NCI-H187 treated with DMSO at 0.1 percent for 48 hours (cell line): Measurements from ENCODE around the gene KIF26B.
"Not testable (repeated sequence)": the region's sequence is repeated elsewhere in the genome, so short reads cannot be mapped to it uniquely, and the experiment has no call there.

ENCODE experiments used
- DNase-seq: peaks from one replicate; lab custom pipeline; 2025; lab: John Stamatoyannopoulos, UW

Gene KIF26B

DNA sequence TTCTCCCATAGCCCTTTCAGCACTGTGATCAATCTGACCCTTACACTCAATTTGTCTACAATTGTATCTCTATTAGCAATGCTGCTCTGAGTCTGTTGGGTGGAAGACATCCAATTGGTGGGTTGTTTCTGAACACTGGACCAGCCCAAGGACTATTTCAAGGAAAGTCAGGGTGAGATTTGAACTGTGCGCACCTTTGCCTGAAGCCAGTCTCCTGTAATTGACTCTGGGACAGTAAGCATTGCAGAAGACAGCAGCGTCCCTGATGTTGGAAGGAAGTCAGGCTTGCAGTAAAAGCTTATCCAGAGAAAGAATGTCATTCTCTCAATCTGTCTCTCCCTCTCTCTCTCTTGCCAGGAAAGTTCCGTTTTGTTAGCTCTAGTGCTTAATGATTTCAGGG lies 233.9 kb downstream of the KIF26B start:
- DNase-seq, result no peak

DNA sequence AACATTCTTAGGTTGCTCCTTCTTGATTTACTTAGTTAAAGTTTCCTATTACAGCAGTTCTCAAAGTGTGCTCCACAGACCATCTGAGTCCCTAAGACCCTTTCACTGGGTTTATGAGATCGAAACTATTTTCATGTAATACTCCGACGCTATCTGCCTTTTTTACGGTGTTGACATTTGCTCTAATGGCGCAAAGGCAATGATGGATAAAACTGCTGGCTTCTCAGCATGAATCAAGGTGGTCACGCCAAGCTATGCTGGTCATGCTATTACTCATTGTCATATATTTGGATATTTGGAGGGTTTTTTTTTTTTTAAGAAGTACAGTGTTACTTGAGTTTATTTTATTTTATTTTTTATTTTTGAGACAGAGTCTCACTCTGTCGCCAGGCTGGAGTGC lies 235.1 kb downstream of the KIF26B start:
- DNase-seq, result no peak

- DNase-seq, result no peak
Observed at GRCh38 chr1:245390975-245391374, 236.2 kb downstream of the KIF26B start.

DNA sequence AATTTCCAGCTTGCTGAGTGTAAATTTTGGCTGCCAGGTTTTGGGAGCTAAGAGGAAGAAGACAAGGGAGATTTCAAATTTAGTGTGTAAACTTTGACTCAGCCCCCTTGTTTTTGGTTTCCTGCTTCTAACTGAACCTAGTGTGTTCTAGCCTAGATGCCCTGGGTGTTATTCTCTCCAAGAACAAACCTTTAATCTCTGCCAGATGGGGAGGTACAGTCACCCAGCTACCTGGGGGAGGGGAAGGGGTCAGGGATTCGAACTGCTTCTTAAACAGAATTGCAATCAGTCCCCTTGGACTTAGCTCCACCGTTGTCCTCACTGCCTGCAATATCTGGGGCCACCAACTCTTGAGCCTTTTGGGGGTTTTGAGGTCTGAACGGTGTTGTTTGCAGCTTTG lies 238.9 kb downstream of the KIF26B start:
- DNase-seq, result no peak

DNA sequence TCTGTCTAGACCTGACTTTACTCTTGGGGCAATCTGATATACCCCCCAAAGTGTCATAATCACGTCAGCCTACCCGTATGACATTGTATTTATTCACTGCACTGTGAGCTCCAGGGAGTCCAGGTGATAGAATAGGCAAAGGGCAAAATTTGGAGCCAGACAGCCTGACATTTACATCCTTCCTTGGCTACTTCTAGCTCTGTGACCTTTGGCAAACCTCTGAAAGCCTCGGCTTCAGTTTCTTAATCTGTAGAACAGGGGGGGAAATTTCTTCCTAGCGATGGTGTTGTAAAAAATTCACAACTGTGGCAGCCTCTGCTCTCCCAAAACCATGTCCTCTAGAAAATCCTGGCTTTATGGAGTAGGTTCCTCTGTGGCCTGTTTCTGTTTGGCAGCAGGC lies 240.9 kb downstream of the KIF26B start:
- no peak for DNase-seq

- no peak for DNase-seq
Observed at GRCh38 chr1:245396615-245397014, 241.8 kb downstream of the KIF26B start.

DNA sequence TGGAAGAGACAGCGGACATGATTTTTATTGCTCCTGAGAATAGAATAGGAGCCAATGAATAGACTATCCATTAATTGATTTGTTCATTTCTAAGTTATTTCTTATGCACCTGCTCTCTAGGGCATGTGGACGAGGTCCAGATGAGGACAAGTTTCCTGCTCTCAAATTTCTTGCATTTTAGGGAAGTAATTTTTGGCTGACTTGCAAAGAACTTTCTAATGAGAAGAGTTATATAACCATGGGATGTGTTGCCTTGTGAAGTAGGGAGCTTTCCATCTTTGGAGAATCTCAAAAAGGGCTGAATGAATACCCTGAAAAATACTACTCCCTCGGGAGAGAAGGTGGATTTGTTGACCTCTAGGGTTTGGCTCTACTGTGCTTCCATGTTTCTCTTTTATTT lies 243.0 kb downstream of the KIF26B start:
- DNase-seq, result no peak

GRCh38 chr1:245398180-245398579 lies 243.4 kb downstream of the KIF26B start:
- no peak for DNase-seq

DNA sequence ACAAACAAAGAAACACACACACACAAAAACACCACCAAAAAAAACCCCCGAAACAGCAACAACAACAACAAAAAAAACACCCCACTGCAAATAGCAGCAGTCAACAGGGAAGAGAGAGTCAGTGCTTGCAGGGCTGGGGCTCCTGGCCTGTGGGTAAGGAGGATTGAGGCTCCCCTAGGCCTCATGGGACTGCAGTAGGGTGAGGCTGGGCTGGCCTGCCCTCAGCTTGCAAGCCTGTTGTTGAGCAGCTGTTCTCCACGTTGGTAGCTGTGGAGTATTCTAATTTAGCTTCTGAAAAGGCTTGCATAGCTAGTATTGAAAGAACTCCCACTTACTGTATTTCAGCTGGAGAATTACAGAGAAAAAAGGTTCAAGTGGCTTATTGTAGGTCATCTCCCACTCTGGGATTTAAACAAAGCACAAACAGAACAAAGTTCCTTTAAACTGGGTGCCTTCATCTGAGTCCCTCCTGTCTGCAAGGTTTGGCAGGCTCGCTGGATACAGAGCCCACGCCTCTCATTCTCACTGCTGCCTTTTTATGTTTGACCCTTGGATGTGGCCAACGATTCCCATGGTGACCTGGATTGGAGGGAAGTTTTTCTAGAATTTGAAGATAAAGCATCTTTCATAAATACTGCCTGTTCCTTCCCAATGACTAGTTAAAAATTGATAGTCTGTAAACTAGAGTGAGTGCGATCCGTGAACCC lies 247.2 kb downstream of the KIF26B start:
- no peak for DNase-seq

DNA sequence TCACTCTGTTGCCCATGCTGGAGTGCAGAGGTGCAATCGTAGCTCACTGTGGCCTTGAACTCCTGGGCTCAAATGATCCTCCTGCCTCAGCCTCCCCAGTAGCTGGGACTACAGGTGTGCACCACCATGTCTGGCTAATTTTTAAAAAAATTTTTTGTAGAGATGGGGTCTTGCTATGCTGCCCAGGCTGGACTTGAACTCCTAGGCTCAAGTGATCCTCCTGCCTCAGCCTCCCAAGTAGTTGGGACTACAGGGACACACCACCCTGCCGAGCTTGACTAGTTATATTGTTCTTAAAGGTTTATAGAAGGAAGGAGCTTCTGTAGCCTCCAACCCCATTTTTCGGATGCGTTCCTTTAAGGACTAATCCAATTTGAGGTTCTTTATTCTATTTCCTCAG lies 248.2 kb downstream of the KIF26B start:
- not testable (repeated sequence) for DNase-seq

DNA sequence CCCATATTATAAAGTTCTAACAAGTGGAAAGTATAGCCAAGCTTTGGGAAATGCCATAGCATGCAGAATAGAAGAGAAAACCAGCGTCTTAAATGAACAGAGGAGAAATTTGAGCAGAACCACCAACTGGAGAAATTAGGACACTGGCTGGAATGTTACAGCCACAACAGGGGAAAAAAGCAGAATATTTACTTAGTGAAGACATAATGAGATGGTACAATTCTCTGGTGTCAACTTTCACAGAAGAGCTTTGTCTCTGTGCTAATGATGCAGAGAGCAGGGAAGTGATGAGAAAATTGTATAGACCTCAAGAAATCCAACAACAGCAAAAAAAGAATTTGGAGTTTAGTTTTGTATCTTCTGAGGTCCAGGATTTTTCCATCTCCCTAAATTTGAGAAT lies 249.7 kb downstream of the KIF26B start:
- no peak for DNase-seq

GRCh38 chr1:245404952-245405351 lies 250.2 kb downstream of the KIF26B start:
- no peak for DNase-seq

GRCh38 chr1:245406426-245406825 lies 251.6 kb downstream of the KIF26B start:
- no peak for DNase-seq

DNA sequence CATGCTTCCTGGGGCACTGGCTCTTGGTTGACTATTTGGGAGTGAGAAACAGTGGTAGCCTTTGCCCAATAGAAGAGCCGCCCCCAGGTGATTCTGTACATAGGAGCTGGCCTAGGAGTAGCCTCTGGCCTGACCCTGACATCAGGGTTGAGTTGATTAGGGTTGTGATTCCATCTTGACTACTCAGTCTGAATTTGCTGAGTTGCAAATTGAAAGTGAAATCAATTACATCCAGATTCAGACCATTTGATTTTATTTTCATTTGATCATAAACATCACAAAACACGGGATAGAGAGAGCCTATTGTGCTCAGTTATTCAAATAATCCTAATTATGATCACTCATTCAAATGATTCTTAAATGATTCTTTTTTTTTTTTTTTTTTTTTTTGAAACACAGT lies 253.2 kb downstream of the KIF26B start:
- no peak for DNase-seq

GRCh38 chr1:245409341-245410195 lies 254.8 kb downstream of the KIF26B start:
- DNase-seq, result no peak

- DNase-seq, result no peak
Observed at GRCh38 chr1:245411245-245412036, 256.7 kb downstream of the KIF26B start.

- no peak for DNase-seq
Observed at GRCh38 chr1:245412306-245412705, 257.5 kb downstream of the KIF26B start.

DNA sequence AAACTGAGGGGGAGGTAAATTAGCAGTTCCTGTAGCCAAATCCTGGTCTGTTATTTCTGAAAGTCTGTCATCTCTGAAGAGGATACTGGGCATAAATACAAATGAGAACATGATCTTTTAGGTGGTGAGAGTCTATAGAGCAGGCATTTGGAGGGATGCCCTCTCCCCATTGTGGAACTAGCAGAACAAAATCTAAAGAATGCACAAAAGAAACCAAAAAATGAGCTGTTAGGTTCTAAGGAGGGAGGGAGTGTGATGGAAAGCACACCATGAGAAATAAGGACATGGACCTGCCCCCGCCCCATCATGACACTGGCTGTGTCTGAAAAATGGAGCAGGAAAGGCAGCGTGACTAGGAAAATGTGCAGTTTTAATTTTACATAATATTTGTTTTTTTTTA lies 262.0 kb downstream of the KIF26B start:
- no peak for DNase-seq

DNA sequence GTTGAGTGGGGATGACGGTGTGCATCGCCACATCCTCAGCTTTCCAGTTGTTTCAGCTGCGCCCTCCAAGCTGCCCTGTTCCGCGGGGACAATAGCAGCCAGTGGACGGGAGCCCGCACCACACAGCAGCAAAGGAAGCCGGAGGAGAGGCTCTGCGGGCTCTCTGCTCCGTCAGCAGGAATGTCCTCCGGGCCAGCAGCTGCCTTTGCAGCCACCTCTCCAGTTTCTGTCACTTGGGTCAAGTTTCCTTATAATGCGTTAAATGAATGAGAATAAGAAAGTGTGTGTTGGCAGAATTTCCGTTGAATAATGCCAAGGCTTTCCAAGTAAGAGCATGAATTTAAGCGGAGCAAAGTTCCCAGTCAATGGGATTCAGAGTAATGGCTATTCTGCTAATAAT lies 263.3 kb downstream of the KIF26B start:
- no peak for DNase-seq

- no peak for DNase-seq
Observed at GRCh38 chr1:245419461-245419978, 264.7 kb downstream of the KIF26B start.

DNA sequence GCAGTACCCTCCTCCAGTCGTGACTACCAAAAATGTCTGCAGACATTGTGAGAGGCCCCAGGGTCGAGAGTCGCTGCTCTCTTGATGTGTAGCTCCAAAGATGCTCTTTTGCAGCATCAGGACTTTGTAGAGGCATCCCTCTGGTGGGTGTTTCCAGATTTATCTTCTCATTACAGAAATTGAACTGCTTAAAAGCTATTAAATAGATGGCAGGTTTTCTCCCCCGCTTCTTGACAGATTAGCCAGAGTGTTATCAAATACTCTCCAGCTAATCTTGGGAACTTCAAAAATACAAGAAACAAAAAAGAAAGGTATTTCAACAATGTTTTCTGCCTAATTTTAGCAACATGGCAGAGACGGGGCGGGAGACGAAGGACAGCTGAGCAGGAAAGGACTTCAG lies 265.2 kb downstream of the KIF26B start:
- DNase-seq, result no peak

GRCh38 chr1:245420926-245421325 lies 266.1 kb downstream of the KIF26B start:
- no peak for DNase-seq
